HG03457 (cell line): ENCODE measurements around the gene ARAP1.
"Not testable (repeated sequence)": the region's sequence is repeated elsewhere in the genome, so short reads cannot be mapped to it uniquely, and the experiment has no call there.

ENCODE experiments used
- ATAC-seq: cut with Tn5 transposase; IDR thresholded peaks from one replicate; pipeline ENCODE4 v1.9.1; 2021; ENCODE audit warnings: moderate number of reproducible peaks; ENCODE audit not compliant: unreplicated experiment

ARAP1 gene

GRCh38 chr11:72752088-72752914 is at the start of gene ARAP1:
Gene ARAP1 (minus strand): TSS chr11:72752408. CDS start chr11:72727128, 25,280 bp downstream.
- peak; percentile 46 for ATAC-seq

GRCh38 chr11:72799441-72799840 is 47.2 kb upstream of the ARAP1 start:
- ATAC-seq = no peak

GRCh38 chr11:72798361-72798760 is 46.2 kb upstream of the ARAP1 start:
- no peak for ATAC-seq

- ATAC-seq = peak; percentile 77
These were observed 41.5 kb upstream of the ARAP1 start, which contains the start of gene STARD10 for GRCh38 chr11:72793425-72794367. Gene STARD10 (minus strand): TSS chr11:72794047. CDS start chr11:72781181, 12,866 bp downstream.

- no peak for ATAC-seq
These were observed 40.8 kb upstream of the ARAP1 start for GRCh38 chr11:72793076-72793424.

GRCh38 chr11:72792437-72793021 is 40.3 kb upstream of the ARAP1 start:
- no peak for ATAC-seq

- ATAC-seq = not testable (repeated sequence)
These were observed 39.0 kb upstream of the ARAP1 start for GRCh38 chr11:72791228-72791627.

- no peak for ATAC-seq
These were observed 37.4 kb upstream of the ARAP1 start for GRCh38 chr11:72789493-72790131.

GRCh38 chr11:72788241-72788640 is 36.0 kb upstream of the ARAP1 start:
- no peak for ATAC-seq

GRCh38 chr11:72787216-72788104 is 35.3 kb upstream of the ARAP1 start:
- ATAC-seq = no peak

- no peak for ATAC-seq
These were observed 34.4 kb upstream of the ARAP1 start for GRCh38 chr11:72786305-72787215.

- ATAC-seq = no peak
These were observed 32.5 kb upstream of the ARAP1 start for GRCh38 chr11:72784662-72785061.

GRCh38 chr11:72783144-72783905 is 31.1 kb upstream of the ARAP1 start:
- no peak for ATAC-seq

GRCh38 chr11:72782081-72782920 is 30.1 kb upstream of the ARAP1 start:
- ATAC-seq = no peak

- no peak for ATAC-seq
These were observed 29.3 kb upstream of the ARAP1 start for GRCh38 chr11:72781313-72782080.

- ATAC-seq = no peak
These were observed 28.8 kb upstream of the ARAP1 start for GRCh38 chr11:72781063-72781312.
